GM18868 (cell line): Measurements from ENCODE around the gene BDH1.
"Not testable (repeated sequence)": the region's sequence is repeated elsewhere in the genome, so short reads cannot be mapped to it uniquely, and the experiment has no call there.

Source experiments
- ATAC-seq: cut with Tn5 transposase; IDR thresholded peaks from one replicate; pipeline ENCODE4 v1.9.1; 2021; ENCODE audit warnings: mild to moderate bottlenecking, moderate library complexity; ENCODE audit not compliant: unreplicated experiment

BDH1 gene

GRCh38 chr3:197490098-197491058 is 65.4 kb downstream of the BDH1 start:
- ATAC-seq = no peak

GRCh38 chr3:197487911-197488391 is 67.8 kb downstream of the BDH1 start:
- no peak for ATAC-seq

GRCh38 chr3:197486861-197487260 is 68.9 kb downstream of the BDH1 start:
- no peak for ATAC-seq

GRCh38 chr3:197485143-197485542 is 70.6 kb downstream of the BDH1 start:
- ATAC-seq = no peak

- no peak for ATAC-seq
These were observed 71.4 kb downstream of the BDH1 start for GRCh38 chr3:197484204-197484901.

GRCh38 chr3:197482001-197482400 is 73.8 kb downstream of the BDH1 start:
- no peak for ATAC-seq

GRCh38 chr3:197480320-197480719 is 75.4 kb downstream of the BDH1 start:
- ATAC-seq = no peak

- ATAC-seq = no peak
These were observed 76.8 kb downstream of the BDH1 start for GRCh38 chr3:197478746-197479668.

GRCh38 chr3:197477816-197478215 is 78.0 kb downstream of the BDH1 start:
- ATAC-seq = not testable (repeated sequence)

GRCh38 chr3:197475997-197476525 is 79.7 kb downstream of the BDH1 start:
- ATAC-seq = no peak

GRCh38 chr3:197475514-197475913 is 80.3 kb downstream of the BDH1 start:
- ATAC-seq = no peak

GRCh38 chr3:197472151-197472550 is 83.6 kb downstream of the BDH1 start:
- ATAC-seq = no peak

GRCh38 chr3:197471221-197472010 is 84.4 kb downstream of the BDH1 start:
- no peak for ATAC-seq

- no peak for ATAC-seq
These were observed 86.8 kb downstream of the BDH1 start for GRCh38 chr3:197468866-197469382.

GRCh38 chr3:197468167-197468566 is 87.6 kb downstream of the BDH1 start:
- ATAC-seq = no peak

- ATAC-seq = no peak
These were observed 89.0 kb downstream of the BDH1 start for GRCh38 chr3:197466586-197467399.

- ATAC-seq = no peak
These were observed 89.7 kb downstream of the BDH1 start for GRCh38 chr3:197465996-197466549.
